ENCODE results near the gene SLC27A3. TPM values are rescaled to one million over a fixed set of nuclear protein-coding genes. Genes with fewer than 3 reads are reported as not detected.

The SLC27A3 gene
- total RNA-seq, 4 donors from 2014 or later, result 12.9 to 364 (median 36.7) TPM

DNA sequence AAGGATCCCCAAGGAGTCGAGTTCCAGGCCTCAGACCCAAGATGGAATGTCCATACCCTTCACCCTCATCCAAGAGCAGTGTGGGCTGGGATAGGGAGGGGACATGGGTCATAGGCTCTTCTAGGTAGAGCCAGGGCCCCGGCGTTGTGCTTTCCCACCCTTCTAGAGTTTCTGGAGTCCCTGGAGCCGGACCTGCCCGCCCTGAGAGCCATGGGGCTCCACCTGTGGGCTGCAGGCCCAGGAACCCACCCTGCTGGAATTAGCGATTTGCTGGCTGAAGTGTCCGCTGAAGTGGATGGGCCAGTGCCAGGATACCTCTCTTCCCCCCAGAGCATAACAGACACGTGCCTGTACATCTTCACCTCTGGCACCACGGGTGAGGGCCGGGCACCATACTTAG lies 1.1 kb downstream of the SLC27A3 start:
- Histone ChIP-seq H3K27me3 (no peaks in the 10 kb centered on the region), H3K36me3 (no peaks in the 10 kb centered on the region), H3K9me3 (no peaks in the 10 kb centered on the region), H3K4me3 (peak overlapping the region; percentile 54 to 77), H3K27ac (peak overlapping the region; percentile 86 to 88), H3K4me1 (peaks cover 0 to 8% of the 10 kb centered on the region in 2 donors)
- intact Hi-C loops (cut with DNase I; ENCODE audit: low total_unique reads), result no loop called here
- peak in 1 of 2 donors; percentile 35 for DNase-seq
- no peak for TF ChIP-seq POLR2A (IDR thresholded peaks at IDR 0.05)
- TF ChIP-seq, protein P1, sequence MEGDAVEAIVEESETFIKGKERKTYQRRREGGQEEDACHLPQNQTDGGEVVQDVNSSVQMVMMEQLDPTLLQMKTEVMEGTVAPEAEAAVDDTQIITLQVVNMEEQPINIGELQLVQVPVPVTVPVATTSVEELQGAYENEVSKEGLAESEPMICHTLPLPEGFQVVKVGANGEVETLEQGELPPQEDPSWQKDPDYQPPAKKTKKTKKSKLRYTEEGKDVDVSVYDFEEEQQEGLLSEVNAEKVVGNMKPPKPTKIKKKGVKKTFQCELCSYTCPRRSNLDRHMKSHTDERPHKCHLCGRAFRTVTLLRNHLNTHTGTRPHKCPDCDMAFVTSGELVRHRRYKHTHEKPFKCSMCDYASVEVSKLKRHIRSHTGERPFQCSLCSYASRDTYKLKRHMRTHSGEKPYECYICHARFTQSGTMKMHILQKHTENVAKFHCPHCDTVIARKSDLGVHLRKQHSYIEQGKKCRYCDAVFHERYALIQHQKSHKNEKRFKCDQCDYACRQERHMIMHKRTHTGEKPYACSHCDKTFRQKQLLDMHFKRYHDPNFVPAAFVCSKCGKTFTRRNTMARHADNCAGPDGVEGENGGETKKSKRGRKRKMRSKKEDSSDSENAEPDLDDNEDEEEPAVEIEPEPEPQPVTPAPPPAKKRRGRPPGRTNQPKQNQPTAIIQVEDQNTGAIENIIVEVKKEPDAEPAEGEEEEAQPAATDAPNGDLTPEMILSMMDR (IDR thresholded peaks at IDR 0.05), result no peak

DNA sequence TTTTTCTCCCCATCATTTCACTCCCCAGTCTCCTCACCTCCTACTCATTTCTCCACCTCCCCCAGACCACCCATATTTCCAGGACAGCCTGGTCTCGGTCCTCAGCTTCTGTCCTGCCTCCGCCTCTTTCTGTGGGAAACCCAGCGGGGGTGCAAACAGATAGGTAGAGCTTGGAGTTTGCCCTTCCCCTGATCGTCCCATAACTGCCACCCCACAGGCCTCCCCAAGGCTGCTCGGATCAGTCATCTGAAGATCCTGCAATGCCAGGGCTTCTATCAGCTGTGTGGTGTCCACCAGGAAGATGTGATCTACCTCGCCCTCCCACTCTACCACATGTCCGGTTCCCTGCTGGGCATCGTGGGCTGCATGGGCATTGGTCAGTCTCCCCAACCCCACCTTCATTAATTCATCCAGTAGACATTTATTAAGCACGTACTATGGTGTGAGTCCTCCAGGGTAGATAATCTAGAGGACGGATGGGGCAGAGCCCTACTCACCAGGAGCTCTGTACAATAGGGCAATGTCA lies 1.7 kb downstream of the SLC27A3 start:
- no peak overlapping the region for H3K27ac ChIP-seq
- H3K4me3 ChIP-seq, result no peak overlapping the region

DNA sequence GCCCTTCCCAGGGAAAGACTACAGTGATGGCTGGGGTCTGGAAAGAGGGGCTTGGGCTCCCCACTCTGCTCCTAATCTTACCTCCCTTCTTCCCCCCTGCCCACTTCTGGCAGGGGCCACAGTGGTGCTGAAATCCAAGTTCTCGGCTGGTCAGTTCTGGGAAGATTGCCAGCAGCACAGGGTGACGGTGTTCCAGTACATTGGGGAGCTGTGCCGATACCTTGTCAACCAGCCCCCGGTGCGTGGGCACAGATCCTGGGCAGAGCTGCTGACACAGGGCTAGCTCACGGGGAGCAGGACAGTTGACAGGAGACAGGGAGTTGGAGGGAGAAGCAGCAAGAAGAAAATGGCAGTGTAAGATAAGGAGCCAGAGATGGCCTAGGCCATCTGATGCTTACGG lies 2.4 kb downstream of the SLC27A3 start:
- Histone ChIP-seq H3K9me3 (no peaks in the 10 kb centered on the region), H3K4me3 (no peak overlapping the region), H3K36me3 (no peaks in the 10 kb centered on the region), H3K27ac (no peak overlapping the region), H3K27me3 (no peaks in the 10 kb centered on the region), H3K4me1 (peaks cover 0 to 8% of the 10 kb centered on the region in 2 donors)
- DNase-seq, result peak in 1 of 2 donors; percentile 39
- intact Hi-C loops (cut with DNase I; ENCODE audit: low total_unique reads), result no loop called here
- TF ChIP-seq POLR2A (IDR thresholded peaks at IDR 0.05), result no peak
- TF ChIP-seq, protein P1 (IDR thresholded peaks at IDR 0.05), result no peak

More for the DNA sequence above, 1.7 kb downstream of the SLC27A3 start:
- no peak for DNase-seq
- no peaks in the 10 kb centered on the region for H3K27me3 ChIP-seq
- intact Hi-C loops (cut with DNase I; ENCODE audit: low total_unique reads), result no loop called here
- H3K4me1 ChIP-seq, result peaks cover 0 to 8% of the 10 kb centered on the region in 2 donors
- no peaks in the 10 kb centered on the region for H3K36me3 ChIP-seq
- TF ChIP-seq, protein P1 (IDR thresholded peaks at IDR 0.05), result no peak
- no peak for TF ChIP-seq POLR2A (IDR thresholded peaks at IDR 0.05)
- H3K9me3 ChIP-seq, result no peaks in the 10 kb centered on the region

DNA sequence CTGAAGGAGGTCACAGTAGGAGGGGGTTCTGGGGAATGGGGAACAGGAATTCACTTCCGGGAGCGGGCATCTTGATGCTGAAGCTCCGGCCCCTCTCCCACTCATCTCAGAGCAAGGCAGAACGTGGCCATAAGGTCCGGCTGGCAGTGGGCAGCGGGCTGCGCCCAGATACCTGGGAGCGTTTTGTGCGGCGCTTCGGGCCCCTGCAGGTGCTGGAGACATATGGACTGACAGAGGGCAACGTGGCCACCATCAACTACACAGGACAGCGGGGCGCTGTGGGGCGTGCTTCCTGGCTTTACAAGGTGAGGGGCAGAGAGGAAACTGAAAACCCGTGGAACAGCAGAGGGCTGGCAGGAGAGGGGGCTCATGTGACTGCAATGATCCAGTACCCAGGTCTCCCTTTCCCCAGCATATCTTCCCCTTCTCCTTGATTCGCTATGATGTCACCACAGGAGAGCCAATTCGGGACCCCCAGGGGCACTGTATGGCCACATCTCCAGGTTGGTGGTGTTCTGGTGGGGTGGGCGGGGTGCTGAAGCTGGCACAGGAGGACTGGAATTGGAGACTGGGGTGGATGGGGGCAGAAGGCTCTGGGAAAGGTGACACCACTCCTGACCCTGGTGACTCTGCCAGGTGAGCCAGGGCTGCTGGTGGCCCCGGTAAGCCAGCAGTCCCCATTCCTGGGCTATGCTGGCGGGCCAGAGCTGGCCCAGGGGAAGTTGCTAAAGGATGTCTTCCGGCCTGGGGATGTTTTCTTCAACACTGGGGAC lies 3.0 kb downstream of the SLC27A3 start:
- Histone ChIP-seq H3K27me3 (no peaks in the 10 kb centered on the region), H3K4me1 (peaks cover 0 to 8% of the 10 kb centered on the region in 2 donors), H3K27ac (no peak overlapping the region), H3K4me3 (no peak overlapping the region), H3K36me3 (no peaks in the 10 kb centered on the region), H3K9me3 (no peaks in the 10 kb centered on the region)
- DNase-seq, result no peak
- TF ChIP-seq, protein P1 (IDR thresholded peaks at IDR 0.05), result no peak
- TF ChIP-seq POLR2A (IDR thresholded peaks at IDR 0.05), result no peak
- intact Hi-C loops (cut with DNase I; ENCODE audit: low total_unique reads), result no loop called here

GRCh38 chr1:153778824-153779519 lies 3.8 kb downstream of the SLC27A3 start:
- H3K36me3 ChIP-seq, result no peaks in the 10 kb centered on the region
- peaks cover 0 to 6% of the 10 kb centered on the region in 2 donors for H3K4me1 ChIP-seq
- intact Hi-C loops (cut with DNase I; ENCODE audit: low total_unique reads), result no loop called here
- no peak overlapping the region for H3K4me3 ChIP-seq
- no peaks in the 10 kb centered on the region for H3K9me3 ChIP-seq
- H3K27ac ChIP-seq, result no peak overlapping the region
- TF ChIP-seq POLR2A (IDR thresholded peaks at IDR 0.05), result no peak
- TF ChIP-seq, protein P1 (IDR thresholded peaks at IDR 0.05), result no peak
- no peak for DNase-seq
- H3K27me3 ChIP-seq, result no peaks in the 10 kb centered on the region

Data from uterus (tissue), 4 donors.